Activated T-cell treated with anti-CD3 and anti-CD28 coated beads for 48 hours (primary cell): ENCODE data around the gene MIPOL1.
"Not testable (repeated sequence)": the region's sequence is repeated elsewhere in the genome, so short reads cannot be mapped to it uniquely, and the experiment has no call there.

Experiments
- DNase-seq: peaks from one replicate; pipeline ENCODE4 v3.0.0-alpha.2; 2020; ENCODE audit warnings: low read depth

The MIPOL1 gene

DNA sequence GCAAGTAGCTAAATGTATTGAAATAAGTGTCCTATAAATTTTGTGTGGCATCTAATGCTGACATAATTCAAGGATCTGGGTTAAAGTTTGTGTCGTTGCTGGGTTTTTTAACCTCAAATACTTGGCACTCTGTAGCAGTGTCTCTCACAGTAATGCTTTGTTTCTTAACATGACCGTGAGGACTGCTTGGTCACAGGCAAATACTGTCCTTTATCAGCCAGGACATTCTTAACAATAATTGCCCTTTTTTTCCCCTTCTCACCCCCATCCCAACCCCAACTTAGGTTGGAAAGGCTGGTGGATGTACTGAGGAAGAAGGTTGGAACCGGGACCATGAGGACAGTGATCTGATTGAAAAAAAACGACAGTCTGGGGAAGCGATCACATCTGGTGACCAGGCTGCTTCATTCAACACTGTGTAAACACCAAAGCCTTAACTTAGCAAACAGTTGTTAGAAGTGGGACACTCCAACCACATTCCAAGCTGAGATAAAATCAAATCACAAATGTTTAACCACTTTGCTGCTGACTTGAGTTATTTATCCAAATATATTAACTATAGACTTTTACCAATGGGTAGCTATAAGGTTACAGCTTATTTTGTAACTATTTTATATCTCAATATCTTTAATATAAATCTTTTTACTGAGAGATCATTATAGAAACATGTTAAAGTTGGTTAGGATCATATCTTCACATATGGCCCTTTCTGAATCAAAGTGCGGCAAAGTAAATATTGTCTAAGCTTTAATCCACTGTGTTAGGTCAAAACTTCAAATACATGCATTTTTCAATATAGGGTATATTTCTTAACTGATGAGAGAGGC lies 349.1 kb downstream of the MIPOL1 start:
- no peak for DNase-seq

DNA sequence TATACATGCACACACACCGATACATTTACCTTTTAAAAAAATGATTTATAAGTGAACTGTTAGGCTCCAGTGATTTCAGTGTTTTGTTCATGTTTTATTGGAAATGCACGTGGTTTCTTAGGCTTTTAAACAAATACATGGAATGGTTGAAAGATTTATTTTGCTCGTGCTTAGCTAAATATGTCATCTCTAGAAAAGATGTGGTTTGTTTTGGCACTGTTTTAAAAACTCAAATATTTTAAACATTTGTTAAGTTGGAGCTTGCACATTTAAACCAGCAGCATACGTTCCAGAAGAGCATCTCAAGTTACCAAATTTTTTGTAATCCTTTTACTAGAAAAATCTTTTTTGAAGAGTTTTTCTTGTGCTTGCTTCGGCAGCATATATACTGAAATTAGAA lies 352.8 kb downstream of the MIPOL1 start:
- no peak for DNase-seq

DNA sequence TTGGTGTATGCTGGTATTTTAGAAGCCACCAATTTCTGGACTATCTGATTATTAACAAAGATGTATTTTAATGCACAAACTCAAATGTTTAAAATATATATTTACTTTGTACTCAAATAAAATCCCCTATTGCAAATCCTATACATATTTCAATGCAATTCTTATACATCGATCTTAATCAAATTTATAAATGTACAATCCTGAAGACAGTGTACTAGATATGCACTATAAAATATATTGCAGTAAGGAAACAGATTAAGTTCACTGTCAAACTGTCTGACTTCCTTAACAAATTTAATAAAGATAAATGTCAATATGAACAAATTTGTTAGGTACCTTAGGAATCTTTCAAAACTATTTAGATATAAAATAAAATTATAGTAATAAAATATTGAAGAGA lies 353.4 kb downstream of the MIPOL1 start:
- no peak for DNase-seq

DNA sequence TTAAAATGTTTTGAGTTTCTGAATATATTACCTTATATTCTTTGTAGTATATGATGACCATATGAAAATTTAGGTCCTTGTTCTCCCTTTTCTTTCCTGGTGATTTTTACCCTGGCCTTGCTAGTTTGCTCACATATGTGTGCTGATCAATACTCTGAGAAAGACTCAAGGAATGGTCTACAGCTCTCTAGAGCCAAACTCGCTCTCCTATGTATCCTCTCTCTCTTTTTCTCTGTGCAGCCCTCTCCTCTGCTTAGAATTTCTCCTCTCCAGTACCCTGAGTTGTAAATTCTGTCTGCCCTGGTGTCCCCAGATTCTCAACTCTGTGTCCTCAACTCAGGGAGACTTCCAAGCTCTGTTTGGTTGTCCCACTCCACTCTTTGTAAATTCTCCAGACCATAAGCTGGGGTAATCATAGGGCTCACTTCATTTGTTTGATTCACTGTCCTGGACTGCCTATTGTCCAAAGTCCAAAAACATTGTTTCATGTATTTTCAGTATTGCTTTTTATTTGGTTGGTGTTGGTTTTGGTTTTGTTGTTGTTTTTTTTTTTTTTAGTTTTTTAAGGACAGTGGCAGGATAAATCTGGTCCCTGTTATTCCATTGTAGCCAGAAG lies 356.3 kb downstream of the MIPOL1 start:
- no peak for DNase-seq

DNA sequence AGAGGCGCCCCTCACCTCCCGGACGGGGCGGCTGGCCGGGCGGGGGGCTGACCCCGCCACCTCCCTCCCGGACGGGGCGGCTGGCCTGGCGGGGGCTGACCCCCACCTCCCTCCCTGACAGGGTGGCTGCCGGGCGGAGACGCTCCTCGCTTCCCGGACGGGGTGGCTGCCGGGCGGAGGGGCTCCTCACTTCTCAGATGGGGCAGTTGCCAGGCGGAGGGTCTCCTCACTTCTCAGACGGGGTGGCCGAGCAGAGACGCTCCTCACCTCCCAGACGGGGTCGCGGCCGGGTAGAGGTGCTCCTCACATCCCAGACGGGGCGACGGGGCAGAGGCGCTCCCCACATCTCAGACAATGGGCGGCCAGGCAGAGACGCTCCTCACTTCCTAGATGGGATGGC lies 357.9 kb downstream of the MIPOL1 start:
- not testable (repeated sequence) for DNase-seq

DNA sequence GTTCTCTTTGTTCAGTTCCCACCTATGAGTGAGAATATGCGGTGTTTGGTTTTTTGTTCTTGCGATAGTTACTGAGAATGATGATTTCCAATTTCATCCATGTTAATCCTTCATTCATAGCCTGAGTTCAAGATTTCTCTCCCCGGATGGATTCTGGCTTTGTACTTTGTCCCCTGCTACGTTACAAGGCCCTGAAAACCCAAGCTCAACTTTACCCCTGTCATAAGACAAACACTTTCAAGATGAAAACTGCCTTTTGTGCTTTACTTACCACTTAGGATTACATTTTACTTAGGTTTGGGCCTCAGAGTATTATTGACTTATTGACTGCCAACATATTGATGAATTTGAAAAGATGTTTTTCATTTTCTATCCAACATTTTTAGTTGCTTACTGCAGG lies 361.0 kb downstream of the MIPOL1 start:
- no peak for DNase-seq

DNA sequence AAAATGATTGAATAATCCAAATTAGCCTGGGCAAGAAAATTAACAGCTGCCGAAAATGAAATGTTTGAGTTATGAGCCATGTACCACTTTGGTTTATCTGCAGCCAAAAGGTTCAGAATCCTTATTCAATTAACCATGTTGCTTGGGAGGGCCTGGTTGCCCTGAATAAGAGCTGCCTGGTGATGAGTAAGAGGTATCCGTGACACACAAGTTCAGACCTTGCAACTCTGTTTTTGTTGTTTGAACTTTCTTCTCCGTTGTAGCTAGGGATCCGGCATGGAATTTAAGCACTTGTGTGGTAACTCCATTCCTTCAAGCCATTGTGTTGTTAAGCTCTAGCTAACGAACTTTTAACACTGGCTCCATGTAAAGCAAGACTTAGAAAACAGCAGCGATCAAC lies 361.6 kb downstream of the MIPOL1 start:
- no peak for DNase-seq

DNA sequence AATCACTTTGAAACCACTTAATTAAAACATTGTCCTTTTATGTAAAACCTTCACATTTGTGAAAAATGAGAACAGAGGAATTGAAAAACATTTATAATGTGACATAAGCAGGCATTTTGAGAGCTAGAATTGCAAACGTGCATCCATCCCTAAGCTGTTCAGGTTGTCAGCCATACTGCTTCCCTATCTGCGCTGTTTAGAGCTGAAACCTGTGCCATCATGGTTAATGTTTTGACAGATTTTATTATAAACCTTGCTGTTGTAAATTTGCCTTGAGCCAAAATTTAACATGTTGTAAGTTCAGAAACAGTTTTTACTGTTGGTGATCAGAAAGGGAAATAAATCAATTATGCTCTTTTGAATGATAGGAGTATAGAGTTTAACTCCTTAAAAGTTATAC lies 365.5 kb downstream of the MIPOL1 start:
- no peak for DNase-seq

DNA sequence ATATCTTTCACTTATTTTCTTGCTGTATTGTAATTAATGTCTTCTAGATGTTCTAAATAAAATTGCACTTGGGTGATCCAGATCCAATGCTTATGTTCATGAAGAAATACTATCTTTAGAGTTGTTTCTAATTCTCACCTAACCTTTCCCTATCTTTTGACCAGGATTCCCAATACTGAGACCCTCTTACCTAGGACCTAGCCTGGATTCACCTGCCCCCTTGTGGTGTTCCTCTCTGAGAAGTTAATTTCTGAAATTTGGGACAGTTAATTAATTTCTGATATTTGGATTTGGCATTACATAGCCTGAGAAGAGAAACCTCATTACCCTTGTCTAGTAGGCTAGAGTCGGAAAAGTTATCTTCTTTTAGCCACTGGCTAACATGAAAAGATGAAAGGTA lies 367.8 kb downstream of the MIPOL1 start:
- DNase-seq = no peak

DNA sequence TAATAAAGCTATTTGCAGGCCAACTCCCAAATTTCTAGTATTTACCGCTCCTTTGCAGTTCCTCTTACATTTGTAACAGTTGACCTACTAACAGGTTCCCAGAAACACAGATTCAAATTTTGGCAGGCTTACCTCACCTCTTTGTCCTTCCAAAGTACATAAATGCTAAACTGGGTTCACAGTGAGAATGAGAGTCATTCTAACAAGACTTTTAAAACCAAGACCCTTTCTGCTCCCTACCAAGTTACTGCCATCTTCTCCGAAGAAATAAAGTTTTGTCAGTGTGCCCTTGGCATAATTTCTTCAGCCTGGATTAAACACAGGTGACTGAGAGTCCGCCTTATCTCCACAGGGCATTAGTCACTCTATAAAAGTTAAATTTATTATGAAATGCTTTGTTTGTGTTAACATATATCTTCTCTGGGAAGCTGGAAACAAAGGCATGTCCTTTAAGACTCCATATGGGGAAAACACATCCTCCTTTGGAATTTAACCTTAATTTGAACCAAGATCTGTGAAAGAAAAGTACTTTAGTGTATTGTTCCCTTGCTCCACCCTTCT lies 369.2 kb downstream of the MIPOL1 start:
- DNase-seq = no peak

DNA sequence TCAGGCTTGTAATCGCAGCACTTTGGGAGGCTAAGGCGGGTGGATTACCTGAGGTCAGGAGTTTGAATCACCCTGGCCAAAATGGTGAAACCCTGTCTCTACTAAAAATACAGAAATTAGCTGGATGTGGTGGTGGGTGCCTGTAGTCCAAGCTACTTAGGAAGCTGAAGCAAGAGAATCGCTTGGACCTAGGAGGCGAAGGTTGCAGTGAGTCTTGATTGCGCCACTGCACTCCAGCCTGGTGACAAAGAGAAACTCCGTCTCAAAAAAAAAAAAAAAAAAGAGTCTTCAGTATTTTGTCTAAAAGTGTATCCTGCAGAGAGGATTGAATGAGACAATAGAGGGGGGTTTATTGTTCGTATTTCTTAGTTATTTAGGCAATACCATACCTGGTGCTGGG lies 372.0 kb downstream of the MIPOL1 start:
- DNase-seq = no peak

DNA sequence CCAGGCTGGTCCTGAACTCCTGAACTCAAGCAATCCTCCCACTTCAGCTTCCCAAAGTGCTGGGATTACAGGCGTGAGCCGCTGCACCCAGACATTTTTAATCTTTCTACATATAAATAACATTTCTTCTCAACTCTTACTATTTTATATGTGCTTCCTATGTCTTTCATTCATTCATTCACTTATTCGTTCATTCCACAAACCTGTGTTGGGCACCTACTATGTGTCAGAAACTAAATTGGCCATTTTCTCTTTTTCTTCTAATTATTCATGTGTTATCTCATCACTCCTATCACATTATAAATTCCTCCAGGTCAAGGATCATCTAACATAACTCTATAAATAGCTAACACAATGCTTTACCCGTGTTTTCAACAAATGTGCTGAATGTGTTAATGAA lies 373.7 kb downstream of the MIPOL1 start:
- no peak for DNase-seq

DNA sequence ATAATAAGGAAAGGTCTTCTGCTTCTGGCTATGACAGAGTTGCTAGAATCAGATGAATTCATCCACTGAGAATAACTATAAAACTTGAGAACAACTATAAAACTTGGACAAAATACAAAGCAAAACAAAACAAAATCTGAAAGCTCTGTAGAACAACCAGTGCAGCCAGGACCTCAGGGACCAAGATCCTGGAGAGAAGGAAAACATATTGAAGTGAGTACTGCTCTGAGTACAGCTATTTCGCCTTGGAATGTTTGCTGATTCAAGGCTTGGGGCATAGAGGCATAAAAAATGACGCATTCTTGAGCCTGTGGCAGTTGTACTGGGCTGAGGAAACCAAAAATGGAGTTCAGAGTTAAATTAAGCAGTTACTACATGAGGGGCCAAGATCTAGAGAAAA lies 375.6 kb downstream of the MIPOL1 start:
- DNase-seq = no peak

DNA sequence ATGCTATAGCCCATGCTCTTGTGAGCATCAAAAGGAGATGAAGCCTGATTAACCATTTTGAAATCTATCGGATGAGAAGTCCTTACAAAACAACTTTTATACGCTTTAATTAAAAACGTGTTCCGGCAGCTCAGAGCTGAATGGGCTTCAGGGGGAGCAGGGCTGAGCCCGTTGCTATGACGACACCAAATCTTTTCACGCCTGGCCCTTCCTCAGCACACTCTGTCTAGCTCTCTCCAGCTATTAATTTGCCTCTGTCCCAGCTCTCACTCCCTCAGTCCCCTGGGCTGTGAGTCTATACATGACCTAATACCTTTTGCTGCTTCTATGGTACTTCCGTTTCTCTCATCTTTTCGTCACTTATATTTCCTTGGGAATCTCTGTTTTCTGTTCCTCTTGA lies 381.5 kb downstream of the MIPOL1 start:
- DNase-seq = no peak

DNA sequence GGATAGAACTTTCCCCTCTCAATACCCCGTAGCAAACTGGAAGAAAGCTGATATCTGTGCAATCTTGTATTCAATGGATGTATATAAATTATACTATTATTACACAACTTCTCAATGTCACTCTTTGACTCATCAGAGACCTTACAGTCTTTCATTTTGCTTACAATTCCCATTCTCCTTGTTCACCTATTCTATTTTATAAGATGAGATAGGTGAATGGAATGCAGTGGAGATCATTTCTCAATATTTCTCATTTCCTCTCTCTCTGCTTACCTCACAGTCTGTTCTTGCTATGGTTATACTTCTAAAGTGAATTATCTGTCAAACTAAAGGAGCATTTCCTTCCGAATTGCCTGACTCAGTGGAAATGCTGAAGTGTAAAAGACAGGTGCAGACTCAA lies 382.4 kb downstream of the MIPOL1 start:
- no peak for DNase-seq

DNA sequence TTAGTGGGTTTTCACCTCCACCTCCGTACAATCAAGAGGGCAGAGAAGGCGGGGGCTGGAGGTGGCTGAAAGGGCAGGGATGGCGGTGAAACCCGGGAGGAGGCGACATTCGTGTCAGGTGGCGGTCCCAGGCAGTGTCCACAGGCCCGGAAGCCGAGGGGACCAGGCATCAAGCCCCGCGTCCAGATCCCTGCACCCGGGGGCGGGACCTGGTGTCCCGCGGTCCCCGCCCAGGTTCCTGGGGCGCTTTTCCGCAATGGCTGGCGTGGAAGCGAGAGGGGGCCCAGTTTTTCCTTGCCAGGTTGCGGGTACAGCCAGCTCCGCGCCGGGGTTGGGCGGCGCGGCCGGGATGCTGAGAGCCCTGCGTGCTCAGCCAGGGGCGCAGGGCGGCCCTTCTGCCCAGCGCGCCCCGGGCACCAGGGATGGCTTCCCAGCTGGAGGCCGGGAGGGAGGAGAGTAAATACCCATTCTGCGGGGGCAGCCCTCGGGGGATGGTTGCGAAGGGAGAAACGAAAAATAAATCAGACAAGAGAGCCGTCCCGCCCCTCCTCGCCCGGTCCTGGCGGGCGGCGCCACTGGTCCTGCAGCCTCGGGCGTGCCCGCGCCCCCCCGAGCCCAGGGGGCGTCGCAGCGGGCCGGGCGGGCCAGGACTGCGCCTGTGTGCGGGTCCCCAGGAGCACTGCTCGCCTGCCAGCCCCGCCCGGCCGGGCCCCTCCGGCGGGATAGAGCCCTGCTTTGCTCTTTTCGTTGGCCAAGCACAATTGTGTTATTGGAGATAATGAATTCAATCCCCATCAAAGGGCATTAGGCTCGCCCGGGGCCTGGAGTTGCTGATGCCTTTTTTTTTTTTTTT lies 385.8 kb downstream of the MIPOL1 start:
- no peak for DNase-seq

DNA sequence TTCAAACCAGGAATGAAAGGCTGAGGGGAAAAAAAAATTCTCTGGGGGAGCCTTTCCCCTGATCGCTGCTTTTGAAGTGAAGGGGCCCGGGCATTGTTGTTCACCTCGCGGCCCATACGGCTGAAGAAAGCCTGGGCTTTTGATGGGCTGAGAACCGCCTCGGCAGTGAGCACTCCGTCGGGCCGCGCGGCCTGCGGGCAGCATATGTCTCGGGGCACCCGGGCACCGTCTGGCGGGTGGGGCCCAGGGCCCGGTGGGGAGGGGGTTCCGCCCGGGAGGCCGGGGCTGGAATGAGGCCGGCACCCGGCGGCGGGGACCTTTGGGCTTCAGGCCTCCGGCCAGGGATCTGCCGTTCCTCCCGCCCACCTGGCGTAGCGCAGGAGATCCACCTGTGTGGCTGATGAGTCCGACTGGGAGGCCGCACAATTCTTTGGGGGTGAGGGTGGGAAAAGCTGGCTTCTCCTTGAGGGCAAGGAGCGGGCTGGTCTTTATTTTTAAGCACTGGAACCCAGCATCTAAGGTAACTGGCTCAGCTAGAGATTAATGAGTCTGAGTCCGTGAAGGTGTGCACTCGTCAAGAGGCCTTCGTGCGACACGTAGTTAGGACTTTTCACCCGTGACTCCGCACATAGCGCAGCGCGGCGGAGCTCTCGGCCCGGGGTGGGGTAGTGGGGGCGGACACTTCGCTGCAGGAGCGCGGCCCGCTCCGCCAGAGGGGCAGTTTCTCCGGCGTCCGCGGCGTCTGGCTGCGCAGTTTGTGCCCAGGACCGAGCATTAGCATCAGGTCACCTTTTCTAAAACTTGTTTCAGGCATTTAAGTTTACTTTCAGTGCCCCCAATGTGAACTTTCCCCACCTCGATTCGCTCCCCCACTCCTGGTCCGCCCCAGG lies 386.7 kb downstream of the MIPOL1 start:
- DNase-seq = no peak

DNA sequence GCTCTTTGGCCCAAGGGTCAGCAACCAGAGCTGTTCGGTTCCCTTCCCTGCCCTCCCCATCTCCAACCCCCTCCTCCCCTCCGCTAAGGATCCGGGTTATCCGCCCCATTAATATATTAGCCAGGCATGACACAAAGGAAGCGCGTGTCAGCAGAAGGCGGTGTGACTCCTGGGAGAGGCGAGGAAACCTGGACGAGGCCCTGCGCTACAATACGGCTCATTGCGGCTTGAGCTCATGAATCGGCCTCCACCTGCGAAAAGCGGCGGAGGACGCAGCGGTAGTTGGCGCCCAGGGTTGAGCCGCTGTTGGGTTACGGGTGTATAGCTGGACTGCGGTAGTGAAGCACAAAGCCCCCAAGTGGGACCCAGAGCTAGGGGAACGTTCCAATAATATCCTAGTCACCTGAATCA lies 387.4 kb downstream of the MIPOL1 start:
- no peak for DNase-seq

DNA sequence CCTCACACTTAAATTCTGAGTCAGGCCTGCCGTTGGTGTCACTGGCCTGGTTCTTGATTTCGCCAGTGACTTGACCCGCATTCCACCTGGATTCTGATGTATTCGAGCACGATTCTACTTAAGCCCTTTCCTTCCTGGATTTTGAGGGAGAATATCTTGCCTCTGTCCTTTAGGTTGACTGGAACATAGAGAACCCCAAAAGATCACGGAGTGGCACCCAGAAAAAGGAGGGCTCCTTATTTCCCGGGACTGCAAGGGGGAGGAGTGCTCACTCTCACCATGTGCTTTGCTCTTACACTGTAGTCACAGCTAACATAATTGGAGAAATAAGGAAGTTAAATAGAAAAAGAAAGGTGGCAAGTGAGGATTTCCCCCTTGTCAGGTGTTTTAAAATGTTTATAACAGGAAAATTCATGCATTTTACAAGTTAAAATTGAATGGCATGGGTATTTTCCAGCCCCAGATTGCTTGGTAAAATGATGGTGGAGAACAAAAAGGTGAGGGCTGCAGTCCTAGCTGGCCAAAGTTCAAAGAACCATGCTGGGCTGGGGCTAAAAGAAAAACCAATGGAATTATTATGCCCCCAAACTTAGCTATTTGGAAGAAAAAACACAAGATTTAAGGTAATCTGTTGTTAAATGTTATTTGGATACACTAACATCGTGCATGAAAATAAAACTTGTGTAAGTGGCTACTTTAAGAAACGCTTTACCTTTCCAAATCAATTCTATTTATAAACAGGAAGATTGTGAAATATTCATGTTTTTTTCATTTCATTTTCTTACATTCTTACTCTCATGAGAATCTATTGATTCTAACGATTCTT lies 388.4 kb downstream of the MIPOL1 start:
- no peak for DNase-seq

DNA sequence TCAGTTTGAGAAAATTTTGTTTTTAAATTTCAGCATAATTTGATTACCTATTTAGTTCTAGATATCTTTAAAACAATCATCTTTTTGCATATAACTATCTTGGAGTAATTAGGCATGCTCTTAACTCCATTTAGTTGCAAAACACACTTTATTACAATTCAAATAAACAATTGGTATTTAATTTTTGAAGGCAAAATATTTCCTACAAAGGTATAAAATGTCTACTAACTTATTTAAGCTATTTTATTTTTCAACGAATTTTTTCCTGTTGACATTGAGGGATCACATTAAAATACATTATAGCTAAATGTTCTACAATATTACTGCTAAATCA lies 389.0 kb downstream of the MIPOL1 start:
- no peak for DNase-seq
